Amygdala (tissue), 56 donors: ENCODE results near the gene DGAT2.
"Not testable (repeated sequence)": the region's sequence is repeated elsewhere in the genome, so short reads cannot be mapped to it uniquely, and the experiment has no call there.

Experiments
- DNase-seq, 56 donors: peaks; one replicate each; lab custom pipeline; 2025; lab: John Stamatoyannopoulos, UW

DGAT2 gene

GRCh38 chr11:75745807-75746206, 22.8 kb upstream of the DGAT2 start:
- DNase-seq = no peak

- not testable (repeated sequence) for DNase-seq
These were observed 19.8 kb upstream of the DGAT2 start for GRCh38 chr11:75748729-75749273.

DNA sequence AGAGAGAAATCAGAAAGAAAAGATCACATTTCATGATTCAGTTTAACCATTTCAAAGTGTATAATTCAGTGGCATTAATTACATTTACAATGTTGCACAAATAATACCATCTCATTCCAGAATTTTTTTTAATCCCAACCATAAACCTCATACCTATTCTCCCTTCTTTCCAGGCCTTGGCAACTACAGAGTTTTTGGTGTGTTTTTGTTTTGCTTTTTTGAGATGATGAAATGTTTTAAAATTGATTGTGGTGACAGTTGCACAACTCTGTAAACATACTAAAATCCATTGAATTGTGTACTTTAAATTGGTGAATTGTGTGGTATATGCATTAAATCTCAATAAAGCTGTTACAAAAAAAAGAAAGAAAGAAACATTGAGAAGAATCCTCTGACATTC, 13.6 kb upstream of the DGAT2 start:
- DNase-seq = not testable (repeated sequence)

DNA sequence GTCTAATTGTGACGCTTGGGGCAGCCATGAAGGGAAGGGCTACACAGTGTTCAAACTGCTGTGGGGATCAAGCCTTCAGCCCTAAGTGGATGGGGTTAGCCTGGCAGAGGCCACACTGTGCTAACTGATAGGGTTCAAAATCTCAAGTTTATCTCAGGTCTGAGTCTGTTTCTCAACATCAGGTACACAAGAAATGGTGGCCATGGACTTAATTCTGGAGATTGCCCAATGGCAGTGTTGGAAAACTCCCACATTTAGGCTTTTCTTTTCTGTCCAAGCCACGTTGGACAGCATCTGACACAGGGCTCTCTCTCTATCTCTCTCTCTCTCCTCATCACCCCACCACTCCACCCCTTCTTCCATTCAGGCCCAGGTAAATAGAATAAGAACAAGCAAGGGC, 10.9 kb upstream of the DGAT2 start:
- no peak for DNase-seq

- DNase-seq = no peak
These were observed 8.7 kb upstream of the DGAT2 start for GRCh38 chr11:75759832-75760231.

- DNase-seq = no peak
These were observed 8.3 kb upstream of the DGAT2 start for GRCh38 chr11:75760243-75760642.

DNA sequence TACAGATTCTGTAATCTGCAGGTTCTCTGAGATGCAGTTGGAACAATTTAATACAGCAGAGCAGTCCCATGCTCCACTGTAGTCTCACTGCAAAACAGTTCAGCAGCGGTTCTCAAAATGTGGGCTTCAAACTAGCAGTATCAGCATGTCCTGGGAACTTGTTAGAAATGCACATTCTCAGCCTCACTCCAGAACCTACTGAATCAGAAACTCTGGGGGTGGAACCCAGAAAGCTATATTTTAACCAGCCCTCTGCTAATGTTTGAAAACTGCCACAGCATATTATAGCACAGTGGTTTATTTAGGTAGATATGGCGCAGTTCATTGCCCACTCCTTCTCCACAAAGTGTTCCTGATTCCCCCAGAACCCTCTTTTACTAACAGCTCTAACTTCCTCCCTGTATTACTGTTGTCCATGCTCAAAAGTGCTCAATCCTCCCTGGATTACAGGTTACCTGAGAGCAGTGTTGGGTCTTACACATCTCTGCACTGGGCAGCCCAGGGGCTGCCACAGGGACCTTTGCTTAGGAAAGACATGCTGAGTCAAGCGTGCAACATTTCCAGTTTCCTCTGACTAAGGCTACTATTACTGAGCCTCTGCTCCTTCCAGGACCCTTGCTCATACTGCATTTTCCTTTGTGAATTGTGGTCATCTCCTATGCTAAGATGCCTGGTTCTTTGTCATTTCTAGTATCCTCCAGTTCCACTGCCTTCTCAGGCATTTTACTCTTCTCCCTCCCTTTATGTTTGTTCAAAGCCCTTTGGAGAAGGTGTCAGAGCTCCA, 7.7 kb upstream of the DGAT2 start:
- DNase-seq = no peak

DNA sequence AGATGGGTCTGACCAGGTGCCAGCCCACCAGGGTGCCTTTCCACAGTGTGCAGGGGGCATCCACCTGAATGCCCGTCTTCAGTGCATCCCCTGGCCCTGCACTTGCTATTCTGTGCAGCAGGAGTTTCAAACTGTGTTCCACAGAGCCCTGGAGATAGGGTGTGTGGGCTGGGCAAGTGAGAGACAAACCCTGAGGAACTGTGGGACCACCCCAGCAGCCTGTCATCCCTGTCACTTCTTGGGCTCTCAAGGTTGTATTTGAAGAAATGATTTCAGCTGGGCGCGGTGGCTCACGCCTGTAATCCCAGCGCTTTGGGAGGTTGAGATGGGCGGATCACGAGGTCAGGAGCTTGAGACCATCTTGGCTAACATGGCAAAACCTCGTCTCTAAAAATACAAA, 6.4 kb upstream of the DGAT2 start:
- no peak for DNase-seq

- no peak for DNase-seq
These were observed 5.7 kb upstream of the DGAT2 start for GRCh38 chr11:75762885-75763284.

DNA sequence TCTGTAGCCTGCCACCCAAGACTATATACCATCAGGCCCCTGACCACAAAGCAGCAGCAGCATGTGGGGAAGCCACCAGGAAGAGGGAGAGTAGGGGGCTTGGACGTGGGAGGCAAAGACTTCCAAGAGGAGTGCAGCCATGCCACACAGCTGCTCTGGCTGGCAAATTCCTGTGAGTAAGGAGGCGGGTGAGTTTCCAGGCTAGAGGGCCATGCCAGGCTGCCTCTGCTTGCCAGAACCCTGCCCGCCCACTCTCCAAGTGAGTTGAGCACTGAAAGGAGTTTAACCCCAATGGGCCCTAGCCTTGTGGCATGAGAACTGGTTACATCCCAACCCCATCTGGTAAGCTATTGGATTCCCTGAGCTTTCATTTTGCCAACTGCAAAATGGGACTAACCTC, 4.7 kb upstream of the DGAT2 start:
- DNase-seq = no peak

DNA sequence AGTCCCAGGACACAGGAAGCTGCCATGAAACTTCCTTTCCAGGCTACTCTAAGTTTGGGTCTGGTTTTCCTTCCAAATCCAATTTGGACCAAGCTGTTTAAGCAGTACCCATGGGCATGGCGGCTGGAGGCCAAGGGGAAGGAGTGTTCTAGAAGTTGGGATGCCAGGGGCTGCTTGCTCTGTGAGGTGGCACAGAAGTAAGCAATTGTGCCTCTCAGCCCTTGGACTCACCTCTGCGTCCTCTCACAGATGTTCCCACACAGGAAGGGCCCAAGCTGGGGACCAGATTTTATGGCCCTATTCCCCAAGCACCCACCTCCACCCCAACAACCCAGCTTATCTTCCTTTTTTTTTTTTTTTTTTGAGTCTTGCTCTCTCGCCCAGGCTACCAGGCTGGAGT, 3.5 kb upstream of the DGAT2 start:
- no peak for DNase-seq

GRCh38 chr11:75766443-75767227, 1.9 kb upstream of the DGAT2 start:
- DNase-seq = no peak

DNA sequence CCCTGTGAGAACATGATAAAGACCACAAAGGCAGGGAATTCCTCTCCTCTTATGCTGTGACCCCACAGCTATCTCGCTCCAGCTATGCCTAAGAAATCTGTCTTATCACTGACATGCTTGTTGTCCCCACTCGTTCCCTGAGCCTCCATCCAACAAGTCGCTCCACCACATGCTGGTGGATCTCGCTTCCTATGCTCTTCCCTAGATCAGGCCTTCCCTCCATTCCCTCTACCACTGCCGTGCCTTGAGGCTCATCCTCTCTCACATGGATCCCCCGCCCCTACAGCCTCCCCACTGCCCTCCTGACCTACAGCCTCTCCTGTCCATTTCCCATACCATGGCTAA, 1.4 kb upstream of the DGAT2 start:
- no peak for DNase-seq

- DNase-seq = no peak
These were observed 826 bp upstream of the DGAT2 start for GRCh38 chr11:75767793-75768111.

GRCh38 chr11:75768909-75769771, 562 bp downstream of the DGAT2 start:
- DNase-seq = peak in 1 of 56 donors; percentile 20

DNA sequence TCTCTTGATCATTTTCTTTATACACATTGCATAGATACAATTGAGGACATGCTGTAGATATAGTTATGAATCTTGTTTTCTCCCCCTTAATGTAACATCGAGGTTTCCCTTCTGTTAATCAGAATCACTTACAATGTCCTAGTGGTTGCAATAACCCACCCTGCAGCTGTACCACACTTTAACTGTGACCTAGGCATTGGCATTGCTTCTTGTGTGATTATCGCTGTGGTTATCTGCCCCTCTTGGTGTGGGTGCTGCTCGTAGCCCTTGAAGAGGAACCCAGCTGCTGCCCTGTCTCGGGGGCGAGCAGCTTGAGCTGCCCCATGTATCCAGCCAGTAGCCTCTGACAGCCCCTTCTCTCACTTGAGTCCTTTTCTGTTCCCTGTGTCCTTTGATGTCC, 1.5 kb downstream of the DGAT2 start:
- DNase-seq = no peak

- no peak for DNase-seq
These were observed 3.2 kb downstream of the DGAT2 start for GRCh38 chr11:75771646-75772410.

DNA sequence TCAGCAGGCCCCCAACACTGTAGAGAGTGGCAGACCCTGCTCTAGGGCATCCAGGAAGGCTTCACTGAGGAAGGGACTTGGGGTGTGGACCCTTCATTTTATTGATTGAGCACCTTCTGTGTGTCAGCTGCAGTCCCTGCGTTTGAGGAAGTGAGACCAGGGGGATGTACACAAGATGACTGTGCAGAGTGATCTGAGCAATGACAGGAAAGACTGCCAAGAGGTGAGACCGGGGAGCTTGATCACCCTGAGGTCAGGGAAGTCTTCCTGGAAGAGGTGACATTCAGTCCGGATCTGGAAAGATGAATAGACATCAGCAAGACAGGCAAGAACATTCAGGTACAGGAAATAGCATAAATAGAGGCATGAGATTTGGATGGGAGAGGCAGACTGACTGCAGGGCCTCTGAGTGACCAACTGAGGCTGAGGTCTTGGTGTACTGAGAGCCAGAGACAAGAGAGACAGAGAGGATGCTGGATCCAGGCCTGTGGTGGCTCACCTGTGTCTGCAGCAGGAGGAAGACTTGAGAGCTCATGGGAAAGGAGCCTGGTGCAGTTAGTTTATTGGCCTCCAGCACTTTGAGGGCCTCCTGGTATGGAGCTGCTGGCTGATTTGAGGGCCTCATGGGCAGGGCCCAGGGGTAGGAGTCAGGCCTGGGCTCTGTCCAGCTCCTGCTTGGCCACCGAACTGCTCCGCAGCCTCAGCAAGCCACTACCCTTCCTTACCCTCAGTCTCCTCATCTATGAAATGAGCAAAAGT, 5.2 kb downstream of the DGAT2 start:
- no peak for DNase-seq

GRCh38 chr11:75775056-75775455, 6.5 kb downstream of the DGAT2 start:
- DNase-seq = no peak

GRCh38 chr11:75776546-75776945, 8.0 kb downstream of the DGAT2 start:
- no peak for DNase-seq
